ENCODE data around the gene IGFBP7.

IGFBP7 gene

GRCh38 chr4:57095245-57095644 is 14.9 kb downstream of the IGFBP7 start:
- DNase-seq (ENCODE audit: low spot score): no peak

GRCh38 chr4:57094832-57095223 is 15.4 kb downstream of the IGFBP7 start:
- DNase-seq (ENCODE audit: low spot score): no peak

GRCh38 chr4:57093845-57094831 is 16.0 kb downstream of the IGFBP7 start:
- no peak for DNase-seq (ENCODE audit: low spot score)

GRCh38 chr4:57091657-57092162 is 18.5 kb downstream of the IGFBP7 start:
- no peak for DNase-seq (ENCODE audit: low spot score)

GRCh38 chr4:57090079-57090478 is 20.1 kb downstream of the IGFBP7 start:
- no peak for DNase-seq (ENCODE audit: low spot score)

GRCh38 chr4:57089549-57089948 is 20.6 kb downstream of the IGFBP7 start:
- DNase-seq (ENCODE audit: low spot score): no peak

- DNase-seq (ENCODE audit: low spot score): no peak
These were observed 24.0 kb downstream of the IGFBP7 start for GRCh38 chr4:57086031-57086723.

GRCh38 chr4:57085278-57085677 is 24.9 kb downstream of the IGFBP7 start:
- no peak for DNase-seq (ENCODE audit: low spot score)

GRCh38 chr4:57084360-57084759 is 25.8 kb downstream of the IGFBP7 start:
- DNase-seq (ENCODE audit: low spot score): no peak

GRCh38 chr4:57083090-57083489 is 27.1 kb downstream of the IGFBP7 start:
- no peak for DNase-seq (ENCODE audit: low spot score)

GRCh38 chr4:57081651-57082621 is 28.2 kb downstream of the IGFBP7 start:
- no peak for DNase-seq (ENCODE audit: low spot score)

GRCh38 chr4:57080781-57081650 is 29.2 kb downstream of the IGFBP7 start:
- no peak for DNase-seq (ENCODE audit: low spot score)

GRCh38 chr4:57078685-57079521 is 31.3 kb downstream of the IGFBP7 start:
- DNase-seq (ENCODE audit: low spot score): no peak

- no peak for DNase-seq (ENCODE audit: low spot score)
These were observed 32.4 kb downstream of the IGFBP7 start for GRCh38 chr4:57077550-57078343.

- DNase-seq (ENCODE audit: low spot score): no peak
These were observed 33.5 kb downstream of the IGFBP7 start for GRCh38 chr4:57076646-57077045.

- no peak for DNase-seq (ENCODE audit: low spot score)
These were observed 34.8 kb downstream of the IGFBP7 start for GRCh38 chr4:57075367-57075766.

GRCh38 chr4:57074744-57075143 is 35.4 kb downstream of the IGFBP7 start:
- DNase-seq (ENCODE audit: low spot score): no peak

GRCh38 chr4:57073559-57073958 is 36.6 kb downstream of the IGFBP7 start:
- DNase-seq (ENCODE audit: low spot score): no peak

- DNase-seq (ENCODE audit: low spot score): no peak
These were observed 38.9 kb downstream of the IGFBP7 start for GRCh38 chr4:57071326-57071725.

Measured in left forelimb (tissue), 1 donor.